ENCODE data around the gene CSF2RB.

- TF ChIP-seq, protein P1, sequence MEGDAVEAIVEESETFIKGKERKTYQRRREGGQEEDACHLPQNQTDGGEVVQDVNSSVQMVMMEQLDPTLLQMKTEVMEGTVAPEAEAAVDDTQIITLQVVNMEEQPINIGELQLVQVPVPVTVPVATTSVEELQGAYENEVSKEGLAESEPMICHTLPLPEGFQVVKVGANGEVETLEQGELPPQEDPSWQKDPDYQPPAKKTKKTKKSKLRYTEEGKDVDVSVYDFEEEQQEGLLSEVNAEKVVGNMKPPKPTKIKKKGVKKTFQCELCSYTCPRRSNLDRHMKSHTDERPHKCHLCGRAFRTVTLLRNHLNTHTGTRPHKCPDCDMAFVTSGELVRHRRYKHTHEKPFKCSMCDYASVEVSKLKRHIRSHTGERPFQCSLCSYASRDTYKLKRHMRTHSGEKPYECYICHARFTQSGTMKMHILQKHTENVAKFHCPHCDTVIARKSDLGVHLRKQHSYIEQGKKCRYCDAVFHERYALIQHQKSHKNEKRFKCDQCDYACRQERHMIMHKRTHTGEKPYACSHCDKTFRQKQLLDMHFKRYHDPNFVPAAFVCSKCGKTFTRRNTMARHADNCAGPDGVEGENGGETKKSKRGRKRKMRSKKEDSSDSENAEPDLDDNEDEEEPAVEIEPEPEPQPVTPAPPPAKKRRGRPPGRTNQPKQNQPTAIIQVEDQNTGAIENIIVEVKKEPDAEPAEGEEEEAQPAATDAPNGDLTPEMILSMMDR (IDR thresholded peaks at IDR 0.05): no peak
- TF ChIP-seq POLR2A (IDR thresholded peaks at IDR 0.05) (no peak), EP300 (IDR thresholded peaks at IDR 0.05) (no peak)
Observed at GRCh38 chr22:36964106-36964505, 50.7 kb downstream of the CSF2RB start.
